A673 (cell line): Measurements from ENCODE around the gene SAA4. TPM values are rescaled to one million over a fixed set of nuclear protein-coding genes. Genes with fewer than 3 reads are reported as not detected.

ENCODE experiments used
- BruUV-seq: library from RNA; stranded (reverse); fragments of 400-500 nt; replicated peaks from 2 replicates; lab custom pipeline; 2021; lab: Mats Ljungman, UMichigan
- CTCF ChIA-PET: fragments of 300-600 bp; sonication (Branson Sonifier 250); formaldehyde crosslinking; loops from one replicate; lab custom pipeline; 2022; ENCODE audit warnings: antibody characterized with exemption; lab: Charles Lee
- POLR2A ChIA-PET: fragments of 300-600 bp; sonication (Branson Sonifier 250); formaldehyde crosslinking; loops from one replicate; lab custom pipeline; 2022; ENCODE audit warnings: antibody characterized with exemption; ENCODE audit not compliant: low non-redundant PET; lab: Charles Lee
- DNase-seq: peaks from one replicate; pipeline ENCODE4 v3.0.0-alpha.2; 2015; ENCODE audit warnings: low spot score
- H3K27ac ChIP-seq: fragments of 200-600 bp; sonication (generic); 2 replicates; pipeline ENCODE4 v1.5.1; 2016; ENCODE audit warnings: mixed run types, low read depth, mild to moderate bottlenecking, mixed read lengths, antibody characterized with exemption, low read length; ENCODE audit not compliant: poor library complexity, severe bottlenecking
- H3K27me3 ChIP-seq: fragments of 200-600 bp; sonication (generic); replicated peaks from 2 replicates; pipeline ENCODE4 v1.6.1; 2017; ENCODE audit warnings: mixed run types, low read depth, mild to moderate bottlenecking, mixed read lengths, antibody characterized with exemption, low read length; ENCODE audit not compliant: insufficient read depth, poor library complexity
- H3K36me3 ChIP-seq: fragments of 200-600 bp; sonication (generic); 2 replicates; pipeline ENCODE4 v1.6.1; 2016; ENCODE audit warnings: mixed run types, mild to moderate bottlenecking, mixed read lengths, antibody characterized with exemption, low read length; ENCODE audit not compliant: insufficient read depth, poor library complexity, severe bottlenecking
- H3K4me1 ChIP-seq: fragments of 200-600 bp; sonication (generic); 2 replicates; pipeline ENCODE4 v1.6.1; 2017; ENCODE audit warnings: mixed run types, mild to moderate bottlenecking, mixed read lengths, antibody characterized with exemption, low read length; ENCODE audit not compliant: insufficient read depth, poor library complexity, severe bottlenecking
- H3K4me3 ChIP-seq: fragments of 200-600 bp; sonication (generic); 2 replicates; pipeline ENCODE4 v1.5.1; 2016; ENCODE audit warnings: low read depth, mixed run types, mild to moderate bottlenecking, mixed read lengths, low read length; ENCODE audit not compliant: poor library complexity, severe bottlenecking
- H3K9me3 ChIP-seq: fragments of 200-600 bp; sonication (generic); 2 replicates; pipeline ENCODE4 v1.6.1; 2016; ENCODE audit warnings: mixed run types, low read depth, mild to moderate bottlenecking, mixed read lengths, antibody characterized with exemption, low read length; ENCODE audit not compliant: poor library complexity, severe bottlenecking
- CTCF ChIP-seq: fragments of 300-800, 200-600 bp; sonication (generic); conservative IDR thresholded peaks from 2 replicates; pipeline ENCODE4 v1.5.1; 2017; ENCODE audit warnings: low read depth, mild to moderate bottlenecking, antibody characterized with exemption, low read length, moderate library complexity, mixed read lengths
- EZH2 ChIP-seq: fragments of 200-600 bp; sonication (generic); IDR thresholded peaks from 2 replicates; pipeline ENCODE4 v1.6.1; 2017; ENCODE audit warnings: borderline replicate concordance, low read depth, mild to moderate bottlenecking, mixed read lengths, antibody characterized with exemption, low read length; ENCODE audit not compliant: poor library complexity, severe bottlenecking
- intact Hi-C: fragments of 100-400 bp; cut with micrococcal nuclease; formaldehyde crosslinking; loops from one replicate; pipeline ENCODE4 v1.10.0; 2022; ENCODE audit not compliant: unreplicated experiment
- total RNA-seq: library from RNA; stranded (reverse); gene quantifications from 2 replicates; pipeline ENCODE4 v1.2.3, GENCODE V29; 2021

SAA4 gene
- total RNA-seq, 1 experiment from 2014 or later = not detected

- Histone ChIP-seq H3K4me1 (no peaks in the 10 kb centered on the region), H3K36me3 (no peaks in the 10 kb centered on the region), H3K27ac (no peak overlapping the region), H3K27me3 (peaks cover 8% of the 10 kb centered on the region), H3K9me3 (no peaks in the 10 kb centered on the region), H3K4me3 (no peak overlapping the region)
- no peak for DNase-seq
- POLR2A ChIA-PET = no interaction called here
- BruUV-seq = no TSS peak
- CTCF ChIA-PET = no interaction called here
- TF ChIP-seq EZH2 (no peak), CTCF (no peak)
- intact Hi-C loops = no loop called here
These were observed 47.8 kb downstream of the SAA4 start for GRCh38 chr11:18188796-18189195.

Other genes starting within 250 kb of the SAA4 start
- 15.2 and 16.7 TPM in 2 replicates for gene SERGEF, start 223.8 kb downstream of the SAA4 start, total RNA-seq
- gene TPH1, start 190.5 kb downstream of the SAA4 start, total RNA-seq = 0.21 and 0.24 TPM in 2 replicates
- gene SAAL1, start 130.7 kb downstream of the SAA4 start, total RNA-seq = 37.7 and 39.5 TPM in 2 replicates
- not detected in 2 replicates for gene MRGPRX3, start 104.2 kb downstream of the SAA4 start, total RNA-seq
- not detected in 2 replicates for gene MRGPRX4, start 64.0 kb downstream of the SAA4 start, total RNA-seq
- 1.2 TPM in 1 of 2 replicates, not detected in the other for gene SAA2, start 11.9 kb upstream of the SAA4 start, total RNA-seq
- 0.63 TPM in 1 of 2 replicates, not detected in the other for gene SAA1, start 29.5 kb upstream of the SAA4 start, total RNA-seq
- 17.7 and 18.9 TPM in 2 replicates for gene HPS5, start 85.3 kb upstream of the SAA4 start, total RNA-seq
- 46.9 and 56.2 TPM in 2 replicates for gene GTF2H1, start 85.8 kb upstream of the SAA4 start, total RNA-seq
- 613 and 715 TPM in 2 replicates for gene LDHA, start 157.8 kb upstream of the SAA4 start, total RNA-seq
- not detected in 2 replicates for gene LDHC, start 175.5 kb upstream of the SAA4 start, total RNA-seq
- gene LDHAL6A, start 219.1 kb upstream of the SAA4 start, total RNA-seq = not detected in 2 replicates